MG63 (cell line): ENCODE data around the gene IARS2. TPM values are rescaled to one million over a fixed set of nuclear protein-coding genes. Genes with fewer than 3 reads are reported as not detected.
"Not testable (repeated sequence)": the region's sequence is repeated elsewhere in the genome, so short reads cannot be mapped to it uniquely, and the experiment has no call there.

Experiments
- DNase-seq: peaks from one replicate; pipeline ENCODE4 v3.0.0-alpha.2; 2020
- H3K27me3 ChIP-seq: fragments of 250-450 bp; sonication (Bioruptor Pico); 2 replicates; pipeline ENCODE4 v1.5.1; 2020; ENCODE audit warnings: mild to moderate bottlenecking, moderate library complexity
- H3K36me3 ChIP-seq: fragments of 250-450 bp; sonication (Bioruptor Pico); 2 replicates; pipeline ENCODE4 v1.5.1; 2020; ENCODE audit warnings: mild to moderate bottlenecking, moderate library complexity
- H3K4me3 ChIP-seq: fragments of 250-450 bp; sonication (Bioruptor Pico); 2 replicates; pipeline ENCODE4 v1.5.1; 2020; ENCODE audit warnings: mild to moderate bottlenecking, moderate library complexity
- H3K9me3 ChIP-seq: fragments of 250-450 bp; sonication (Bioruptor Pico); 2 replicates; pipeline ENCODE4 v1.5.1; 2020; ENCODE audit warnings: mild to moderate bottlenecking, moderate library complexity
- total RNA-seq: library from RNA; depleted of rRNA; stranded (reverse); fragments of >200 nt; shearing (Covaris generic); gene quantifications from 2 replicates; pipeline ENCODE4 v1.2.3, GENCODE V29; 2014; ENCODE audit warnings: low replicate concordance

Gene IARS2
- total RNA-seq, 1 experiment from 2014 or later, result 152 TPM

- H3K4me3 ChIP-seq, result no peak overlapping the region
- no peaks in the 10 kb centered on the region for H3K27me3 ChIP-seq
- no peak for DNase-seq
- peaks cover 88% of the 10 kb centered on the region for H3K36me3 ChIP-seq
- H3K9me3 ChIP-seq, result no peaks in the 10 kb centered on the region
Observed at GRCh38 chr1:220149742-220150141, 55.8 kb downstream of the IARS2 start.

GRCh38 chr1:220151454-220151853, 57.5 kb downstream of the IARS2 start:
- H3K36me3 ChIP-seq, result peaks cover 90% of the 10 kb centered on the region
- no peak overlapping the region for H3K4me3 ChIP-seq
- H3K9me3 ChIP-seq, result no peaks in the 10 kb centered on the region
- H3K27me3 ChIP-seq, result no peaks in the 10 kb centered on the region
- peak; percentile 74 for DNase-seq

DNA sequence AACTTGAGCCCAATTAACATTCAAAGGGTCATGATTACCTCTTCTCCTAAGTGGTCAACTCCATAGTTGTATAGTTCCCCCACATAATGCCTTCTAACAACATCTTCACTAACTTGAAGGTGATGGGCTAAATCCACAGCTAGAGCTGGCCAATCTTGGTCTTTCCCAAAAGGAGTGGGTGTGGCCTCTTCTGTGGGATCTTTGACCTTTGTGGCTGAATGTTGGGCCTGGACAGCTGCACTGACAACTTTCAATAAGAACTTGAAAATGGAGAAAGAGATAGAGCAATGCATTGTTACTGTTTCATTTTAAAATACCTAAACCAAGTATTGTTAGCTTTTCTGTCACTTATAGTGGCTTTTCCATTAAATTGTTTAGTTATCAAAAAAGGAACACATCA, 59.2 kb downstream of the IARS2 start:
- Histone ChIP-seq H3K36me3 (peaks cover 84% of the 10 kb centered on the region), H3K4me3 (no peak overlapping the region), H3K27me3 (no peaks in the 10 kb centered on the region), H3K9me3 (no peaks in the 10 kb centered on the region)
- DNase-seq, result no peak

DNA sequence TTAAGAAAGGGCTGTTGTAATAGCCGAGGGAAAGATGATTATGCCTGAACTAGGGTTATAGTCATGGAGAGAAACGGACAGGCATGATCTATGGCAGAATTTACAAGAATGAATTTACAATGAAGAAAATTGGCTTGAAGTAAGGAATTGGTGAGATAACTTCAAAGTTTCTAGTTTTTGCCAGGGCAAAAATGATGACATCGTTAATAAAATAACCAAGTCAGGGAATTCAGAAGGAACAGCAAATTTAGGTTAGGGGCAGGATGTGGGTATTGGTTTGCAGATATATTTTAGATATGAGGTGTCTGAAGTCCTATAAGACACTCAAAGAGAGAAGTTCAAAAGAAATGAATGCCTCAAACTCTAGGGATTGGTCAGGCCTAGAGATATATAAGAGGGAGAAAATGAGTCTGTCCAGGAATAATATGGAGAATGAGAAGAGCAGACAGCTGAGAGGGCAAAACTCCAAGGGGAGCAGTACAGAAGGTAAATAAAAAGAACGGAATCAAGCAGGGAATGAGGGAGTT, 62.8 kb downstream of the IARS2 start:
- no peak for DNase-seq
- H3K9me3 ChIP-seq, result no peaks in the 10 kb centered on the region
- no peak overlapping the region for H3K4me3 ChIP-seq
- peaks cover 77% of the 10 kb centered on the region for H3K36me3 ChIP-seq
- H3K27me3 ChIP-seq, result no peaks in the 10 kb centered on the region

DNA sequence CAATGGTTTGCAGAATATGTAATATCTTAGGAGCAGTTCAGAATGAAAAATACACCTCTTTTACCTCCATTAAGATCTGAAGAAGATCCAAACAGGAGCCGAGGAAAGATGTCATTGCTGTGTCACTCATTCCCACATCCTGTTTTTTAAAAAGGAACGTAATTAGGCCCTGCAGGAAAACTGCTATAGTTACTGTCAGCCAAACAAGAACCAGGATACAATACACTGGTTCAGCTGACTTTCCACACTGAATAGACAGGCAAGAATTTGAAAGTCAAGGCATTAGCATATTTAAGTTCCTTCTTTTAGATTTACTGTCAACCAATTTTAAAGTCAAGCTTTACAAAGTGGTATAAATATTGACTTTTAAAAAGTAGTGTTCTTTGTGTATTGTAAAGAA, 63.8 kb downstream of the IARS2 start:
- Histone ChIP-seq H3K4me3 (no peak overlapping the region), H3K9me3 (no peaks in the 10 kb centered on the region), H3K36me3 (peaks cover 73% of the 10 kb centered on the region), H3K27me3 (no peaks in the 10 kb centered on the region)
- no peak for DNase-seq

DNA sequence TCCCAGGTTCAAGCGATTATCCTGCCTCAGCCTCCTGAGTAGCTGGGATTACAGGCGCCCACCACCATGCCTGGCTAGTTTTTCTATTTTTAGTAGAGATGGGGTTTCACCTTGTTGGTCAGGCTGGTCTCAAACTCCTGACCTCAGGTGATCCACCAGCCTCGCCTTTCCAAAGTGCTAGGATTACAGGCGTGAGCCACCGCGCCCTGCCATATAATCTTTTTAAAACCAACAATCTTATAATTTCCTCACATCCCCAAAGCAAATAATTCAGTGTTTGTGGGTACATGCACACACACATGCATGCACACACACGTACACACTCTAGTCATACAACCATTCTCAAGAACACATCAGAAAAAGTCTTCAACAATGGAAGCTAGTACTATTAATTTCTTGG, 64.6 kb downstream of the IARS2 start:
- not testable (repeated sequence) for H3K27me3 ChIP-seq, H3K4me3 ChIP-seq, DNase-seq, H3K9me3 ChIP-seq
- H3K36me3 ChIP-seq, result peaks cover 67% of the 10 kb centered on the region

GRCh38 chr1:220159041-220159440, 65.1 kb downstream of the IARS2 start:
- H3K4me3 ChIP-seq, result no peak overlapping the region
- H3K9me3 ChIP-seq, result no peaks in the 10 kb centered on the region
- H3K36me3 ChIP-seq, result peaks cover 63% of the 10 kb centered on the region
- no peaks in the 10 kb centered on the region for H3K27me3 ChIP-seq
- no peak for DNase-seq

- DNase-seq, result no peak
- H3K36me3 ChIP-seq, result peaks cover 62% of the 10 kb centered on the region
- no peaks in the 10 kb centered on the region for H3K27me3 ChIP-seq
- no peak overlapping the region for H3K4me3 ChIP-seq
- no peaks in the 10 kb centered on the region for H3K9me3 ChIP-seq
Observed at GRCh38 chr1:220160027-220160426, 66.1 kb downstream of the IARS2 start.

DNA sequence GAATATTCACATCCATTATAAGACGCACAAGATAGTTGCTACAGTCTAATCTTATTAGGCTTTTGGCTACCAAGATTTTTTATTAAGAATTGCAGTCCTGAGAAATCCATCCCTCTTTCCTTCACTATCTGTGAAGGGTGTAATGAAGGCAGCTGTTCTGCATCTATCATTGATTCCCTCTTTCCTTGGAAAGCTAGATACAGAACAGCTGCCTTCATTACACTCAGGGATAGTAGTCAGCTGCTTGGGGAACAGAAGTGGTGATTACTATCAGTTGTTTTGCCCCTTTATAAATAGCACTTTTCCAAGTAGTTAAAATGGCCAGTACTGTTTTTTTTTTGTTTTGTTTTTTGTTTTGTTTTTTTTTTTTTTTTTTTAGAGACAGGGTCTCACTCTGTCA, 70.2 kb downstream of the IARS2 start:
- Histone ChIP-seq H3K9me3 (no peaks in the 10 kb centered on the region), H3K36me3 (peaks cover 65% of the 10 kb centered on the region), H3K27me3 (no peaks in the 10 kb centered on the region), H3K4me3 (no peak overlapping the region)
- no peak for DNase-seq

DNA sequence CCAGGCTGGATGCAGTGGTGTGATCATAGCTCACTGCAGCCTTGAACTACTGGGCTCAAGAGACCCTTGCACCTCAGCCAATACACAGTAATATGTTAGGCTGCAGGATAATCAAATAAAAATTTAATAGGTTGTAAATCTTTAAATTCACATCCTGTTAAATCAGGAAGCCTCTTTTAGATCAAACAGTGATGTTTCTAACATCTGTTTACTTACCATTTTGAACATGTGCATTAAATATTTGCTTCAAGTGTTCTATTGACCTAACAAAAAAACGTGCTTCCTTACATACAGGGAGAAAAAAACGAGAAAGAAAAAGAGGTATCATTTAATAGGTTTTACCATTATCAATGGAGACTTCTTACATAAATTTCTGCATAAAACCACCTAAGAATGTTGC, 70.6 kb downstream of the IARS2 start:
- DNase-seq, result no peak
- no peak overlapping the region for H3K4me3 ChIP-seq
- H3K36me3 ChIP-seq, result peaks cover 65% of the 10 kb centered on the region

DNA sequence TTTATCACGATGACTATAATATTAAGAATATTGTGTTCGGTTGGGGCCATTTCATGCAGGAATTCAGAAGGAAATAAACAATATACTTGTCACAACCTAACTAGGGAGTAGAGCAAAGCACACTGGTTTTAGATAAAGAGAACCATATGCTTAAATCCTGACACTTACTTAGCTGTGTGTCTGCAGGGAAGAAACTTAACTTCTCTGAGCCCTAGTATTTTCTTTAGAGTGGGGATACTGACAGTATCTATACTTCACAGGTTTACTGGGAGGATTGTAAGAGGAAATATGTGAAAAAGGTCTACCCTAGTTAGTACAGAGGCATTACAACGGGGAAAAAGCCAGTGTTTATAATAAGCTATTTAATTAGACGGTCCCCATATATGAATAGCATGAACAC, 72.9 kb downstream of the IARS2 start:
- H3K27me3 ChIP-seq, result no peaks in the 10 kb centered on the region
- DNase-seq, result no peak
- no peak overlapping the region for H3K4me3 ChIP-seq
- peaks cover 65% of the 10 kb centered on the region for H3K36me3 ChIP-seq
- H3K9me3 ChIP-seq, result no peaks in the 10 kb centered on the region

More for the DNA sequence above, 70.6 kb downstream of the IARS2 start:
- Histone ChIP-seq H3K9me3 (no peaks in the 10 kb centered on the region), H3K27me3 (no peaks in the 10 kb centered on the region)

- not testable (repeated sequence) for H3K4me3 ChIP-seq, H3K9me3 ChIP-seq, H3K27me3 ChIP-seq, DNase-seq
- peaks cover 68% of the 10 kb centered on the region for H3K36me3 ChIP-seq
Observed at GRCh38 chr1:220169887-220170286, 76.0 kb downstream of the IARS2 start.

DNA sequence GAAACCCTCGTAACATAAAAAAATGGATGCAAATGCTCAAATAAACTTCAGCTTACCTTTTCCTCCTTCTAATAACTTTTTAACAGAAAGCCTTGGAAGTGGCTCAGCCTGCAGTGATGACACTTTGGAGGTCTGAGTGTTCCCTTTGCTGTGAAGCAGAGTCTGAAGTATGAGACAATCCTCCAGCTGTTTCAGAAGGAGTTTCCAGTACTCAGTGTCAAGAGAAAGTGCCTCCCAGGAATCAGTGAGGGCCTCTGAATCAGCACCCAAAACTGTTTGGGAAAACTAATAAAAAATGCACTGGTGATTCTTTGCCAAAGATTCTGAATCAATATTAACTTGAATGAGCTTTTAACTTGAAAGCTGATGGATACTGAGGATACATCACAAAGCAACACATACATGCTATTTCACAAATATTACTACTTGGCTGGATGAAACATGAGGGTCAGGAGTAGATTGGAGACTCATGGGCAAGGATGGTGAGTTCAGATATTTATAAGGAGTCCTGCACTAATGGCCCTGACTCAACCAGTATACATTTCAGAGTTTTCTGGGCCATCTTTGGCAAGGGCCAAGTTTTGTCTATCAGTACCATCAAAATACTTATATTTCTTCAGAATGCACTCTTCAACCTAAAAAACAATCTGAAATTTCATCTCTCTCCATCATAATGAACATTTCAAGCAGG, 77.0 kb downstream of the IARS2 start:
- no peaks in the 10 kb centered on the region for H3K9me3 ChIP-seq
- H3K36me3 ChIP-seq, result peaks cover 59% of the 10 kb centered on the region
- H3K27me3 ChIP-seq, result no peaks in the 10 kb centered on the region
- H3K4me3 ChIP-seq, result no peak overlapping the region
- DNase-seq, result no peak

DNA sequence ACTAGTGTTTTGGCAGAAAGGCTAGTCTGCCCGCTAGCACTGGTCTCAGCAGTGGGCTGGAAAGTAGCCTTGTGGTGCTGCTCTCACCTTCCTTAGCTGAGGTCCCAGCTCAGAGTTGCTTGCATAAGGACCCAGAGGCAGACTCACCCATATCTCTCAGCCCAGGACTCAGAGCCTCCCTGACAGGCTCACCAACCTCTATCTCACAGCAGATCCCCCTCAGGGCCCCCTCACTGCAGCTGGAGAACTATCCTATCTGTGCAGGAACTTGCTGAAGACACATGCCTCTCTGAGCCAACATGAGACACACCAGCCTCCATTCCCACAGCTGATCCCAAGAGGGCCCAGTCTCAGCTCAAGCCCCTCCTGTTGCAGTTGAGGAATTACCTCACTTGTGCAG, 82.6 kb downstream of the IARS2 start:
- Histone ChIP-seq H3K9me3 (no peaks in the 10 kb centered on the region), H3K36me3 (peaks cover 42% of the 10 kb centered on the region), H3K27me3 (no peaks in the 10 kb centered on the region), H3K4me3 (no peak overlapping the region)
- no peak for DNase-seq

DNA sequence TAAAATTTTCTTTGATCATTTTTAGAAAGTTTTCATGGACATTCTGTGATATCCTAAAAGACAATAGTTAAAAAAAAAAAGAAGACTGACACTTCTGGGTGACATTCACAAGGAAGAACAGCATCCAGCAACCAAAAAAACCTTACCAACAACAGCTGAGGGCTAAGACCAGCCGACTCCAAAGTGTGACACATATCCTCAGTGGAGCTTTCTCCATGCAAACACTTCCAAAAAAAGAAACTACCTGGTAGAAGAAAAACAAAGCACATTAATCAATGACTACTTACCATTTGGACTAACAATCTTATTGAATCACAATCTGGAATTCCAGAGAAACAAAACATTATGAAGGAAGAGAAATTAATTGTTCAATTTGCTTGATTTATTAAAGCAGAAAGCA, 88.2 kb downstream of the IARS2 start:
- no peaks in the 10 kb centered on the region for H3K9me3 ChIP-seq
- no peaks in the 10 kb centered on the region for H3K27me3 ChIP-seq
- peaks cover 41% of the 10 kb centered on the region for H3K36me3 ChIP-seq
- no peak overlapping the region for H3K4me3 ChIP-seq
- no peak for DNase-seq

- Histone ChIP-seq H3K9me3 (no peaks in the 10 kb centered on the region), H3K27me3 (no peaks in the 10 kb centered on the region), H3K4me3 (no peak overlapping the region), H3K36me3 (peaks cover 39% of the 10 kb centered on the region)
- no peak for DNase-seq
Observed at GRCh38 chr1:220182656-220183055, 88.7 kb downstream of the IARS2 start.

DNA sequence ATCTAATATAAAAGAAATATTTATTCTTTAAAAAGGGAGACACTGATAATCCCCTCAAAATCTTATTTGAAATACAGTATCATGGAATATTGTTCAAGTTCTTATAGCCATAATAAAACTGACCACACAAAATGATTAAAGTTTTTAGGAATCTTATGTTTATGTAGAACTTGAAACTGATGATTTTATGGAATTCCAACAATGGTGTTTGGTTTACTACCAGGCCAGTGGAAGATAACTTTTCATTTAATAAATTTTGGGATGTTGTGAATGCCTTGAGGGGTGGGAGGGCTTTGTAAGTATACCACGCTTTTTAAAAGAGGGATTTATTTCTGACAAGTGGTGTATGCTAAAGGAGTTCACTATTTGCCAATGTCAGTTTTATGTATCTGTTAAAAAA, 90.6 kb downstream of the IARS2 start:
- Histone ChIP-seq H3K27me3 (no peaks in the 10 kb centered on the region), H3K36me3 (peaks cover 34% of the 10 kb centered on the region), H3K4me3 (no peak overlapping the region), H3K9me3 (no peaks in the 10 kb centered on the region)
- no peak for DNase-seq

- no peaks in the 10 kb centered on the region for H3K27me3 ChIP-seq
- peaks cover 19% of the 10 kb centered on the region for H3K36me3 ChIP-seq
- H3K4me3 ChIP-seq, result no peak overlapping the region
- no peak for DNase-seq
- no peaks in the 10 kb centered on the region for H3K9me3 ChIP-seq
Observed at GRCh38 chr1:220186752-220187151, 92.8 kb downstream of the IARS2 start.
